HEK293 (cell line): ENCODE measurements around the gene SLC25A13.

ENCODE experiments used
- EGR2 ChIP-seq: fragments of 450-650 bp; formaldehyde crosslinking; IDR thresholded peaks from 2 replicates; pipeline ENCODE4 v1.5.1; 2016; ENCODE audit warnings: low read depth, missing biosample characterization, missing genetic modification characterization
- HOXC10 ChIP-seq: sonication (generic); formaldehyde crosslinking; IDR thresholded peaks from 2 replicates; pipeline ENCODE4 v1.8.1; 2023; ENCODE audit warnings: mild to moderate bottlenecking, missing genetic modification reagents
- IKZF3 ChIP-seq: fragments of 450-650 bp; IDR thresholded peaks from 2 replicates; pipeline ENCODE4 v1.5.0; 2018; ENCODE audit warnings: missing biosample characterization, mild to moderate bottlenecking, missing genetic modification characterization, moderate library complexity
- INSM2 ChIP-seq: fragments of 450-650 bp; formaldehyde crosslinking; IDR thresholded peaks from 2 replicates; pipeline ENCODE4 v1.5.1; 2016; ENCODE audit warnings: missing biosample characterization, missing genetic modification characterization
- KLF1 ChIP-seq: fragments of 450-650 bp; formaldehyde crosslinking; IDR thresholded peaks from 2 replicates; pipeline ENCODE4 v1.5.1; 2016; ENCODE audit warnings: missing biosample characterization, missing genetic modification characterization
- KLF16 ChIP-seq: fragments of 450-650 bp; formaldehyde crosslinking; IDR thresholded peaks from 2 replicates; pipeline ENCODE4 v1.5.1; 2017; ENCODE audit warnings: missing biosample characterization, missing genetic modification characterization
- MYNN ChIP-seq: fragments of 450-650 bp; formaldehyde crosslinking; IDR thresholded peaks from 2 replicates; pipeline ENCODE4 v1.5.1; 2016; ENCODE audit warnings: missing biosample characterization, missing genetic modification characterization, borderline replicate concordance
- REST ChIP-seq: fragments of 450-650 bp; formaldehyde crosslinking; IDR thresholded peaks from 2 replicates; pipeline ENCODE4 v1.5.1; 2016; ENCODE audit warnings: missing biosample characterization, missing genetic modification characterization
- SCRT2 ChIP-seq: fragments of 450-650 bp; formaldehyde crosslinking; IDR thresholded peaks from 2 replicates; pipeline ENCODE4 v1.5.1; 2016; ENCODE audit warnings: missing biosample characterization, missing genetic modification characterization
- SP7 ChIP-seq: fragments of 450-650 bp; formaldehyde crosslinking; IDR thresholded peaks from 2 replicates; pipeline ENCODE4 v1.5.1; 2016; ENCODE audit warnings: missing biosample characterization, missing genetic modification characterization
- ZBTB10 ChIP-seq: fragments of 450-650 bp; formaldehyde crosslinking; IDR thresholded peaks from 2 replicates; pipeline ENCODE4 v1.5.1; 2016; ENCODE audit warnings: missing biosample characterization, missing genetic modification characterization
- ZBTB21 ChIP-seq: fragments of 450-650 bp; formaldehyde crosslinking; IDR thresholded peaks from 2 replicates; pipeline ENCODE4 v1.5.1; 2017; ENCODE audit warnings: missing biosample characterization, missing genetic modification characterization
- ZFP69B ChIP-seq: fragments of 450-650 bp; formaldehyde crosslinking; IDR thresholded peaks from 2 replicates; pipeline ENCODE4 v1.5.1; 2016; ENCODE audit warnings: missing biosample characterization, missing genetic modification characterization
- ZNF140 ChIP-seq: fragments of 450-650 bp; formaldehyde crosslinking; IDR thresholded peaks from 2 replicates; pipeline ENCODE4 v1.5.1; 2016; ENCODE audit warnings: missing biosample characterization, missing genetic modification characterization
- ZNF211 ChIP-seq: fragments of 450-650 bp; formaldehyde crosslinking; IDR thresholded peaks from 2 replicates; pipeline ENCODE4 v1.5.1; 2016; ENCODE audit warnings: low read depth, missing biosample characterization, missing genetic modification characterization
- ZNF423 ChIP-seq: fragments of 450-650 bp; formaldehyde crosslinking; IDR thresholded peaks from 2 replicates; pipeline ENCODE4 v1.5.1; 2016; ENCODE audit warnings: missing biosample characterization, missing genetic modification characterization
- ZNF449 ChIP-seq: fragments of 450-650 bp; formaldehyde crosslinking; IDR thresholded peaks from 2 replicates; pipeline ENCODE4 v1.5.1; 2017; ENCODE audit warnings: missing biosample characterization, mild to moderate bottlenecking, missing genetic modification characterization, moderate library complexity
- ZNF48 ChIP-seq: fragments of 450-650 bp; formaldehyde crosslinking; IDR thresholded peaks from 2 replicates; pipeline ENCODE4 v1.5.1; 2016; ENCODE audit warnings: missing biosample characterization, missing genetic modification characterization
- ZNF488 ChIP-seq: fragments of 450-650 bp; formaldehyde crosslinking; IDR thresholded peaks from 2 replicates; pipeline ENCODE4 v1.5.1; 2016; ENCODE audit warnings: missing biosample characterization, missing genetic modification characterization
- ZNF560 ChIP-seq: fragments of 450-650 bp; formaldehyde crosslinking; IDR thresholded peaks from 2 replicates; pipeline ENCODE4 v1.5.1; 2017; ENCODE audit warnings: missing biosample characterization, missing genetic modification characterization, borderline replicate concordance
- ZNF600 ChIP-seq: fragments of 450-650 bp; formaldehyde crosslinking; IDR thresholded peaks from 2 replicates; pipeline ENCODE4 v1.5.1; 2016; ENCODE audit warnings: missing biosample characterization, missing genetic modification characterization
- ZNF610 ChIP-seq: fragments of 450-650 bp; formaldehyde crosslinking; IDR thresholded peaks from 2 replicates; pipeline ENCODE4 v1.5.1; 2016; ENCODE audit warnings: missing biosample characterization, missing genetic modification characterization, borderline replicate concordance
- ZNF639 ChIP-seq: fragments of 450-650 bp; formaldehyde crosslinking; IDR thresholded peaks from 2 replicates; pipeline ENCODE4 v1.5.1; 2016; ENCODE audit warnings: missing biosample characterization, missing genetic modification characterization
- ZNF654 ChIP-seq: fragments of 450-650 bp; formaldehyde crosslinking; IDR thresholded peaks from 2 replicates; pipeline ENCODE4 v1.5.1; 2016; ENCODE audit warnings: low read depth, missing biosample characterization, missing genetic modification characterization
- ZNF664 ChIP-seq: fragments of 450-650 bp; formaldehyde crosslinking; IDR thresholded peaks from 2 replicates; pipeline ENCODE4 v1.5.1; 2016; ENCODE audit warnings: missing biosample characterization, missing genetic modification characterization
- ZNF76 ChIP-seq: fragments of 450-650 bp; formaldehyde crosslinking; IDR thresholded peaks from 2 replicates; pipeline ENCODE4; 2016; ENCODE audit warnings: low read depth, missing biosample characterization, missing genetic modification characterization, borderline replicate concordance
- ZNF768 ChIP-seq: fragments of 450-650 bp; formaldehyde crosslinking; IDR thresholded peaks from 2 replicates; pipeline ENCODE4 v1.5.1; 2018; ENCODE audit warnings: missing biosample characterization, mild to moderate bottlenecking, missing genetic modification characterization
- ZNF792 ChIP-seq: fragments of 450-650 bp; formaldehyde crosslinking; IDR thresholded peaks from 2 replicates; pipeline ENCODE4 v1.5.1; 2016; ENCODE audit warnings: missing biosample characterization, missing genetic modification characterization
- ZNF837 ChIP-seq: fragments of 450-650 bp; formaldehyde crosslinking; IDR thresholded peaks from 2 replicates; pipeline ENCODE4 v1.5.1; 2016; ENCODE audit warnings: missing biosample characterization, missing genetic modification characterization

The SLC25A13 gene

DNA sequence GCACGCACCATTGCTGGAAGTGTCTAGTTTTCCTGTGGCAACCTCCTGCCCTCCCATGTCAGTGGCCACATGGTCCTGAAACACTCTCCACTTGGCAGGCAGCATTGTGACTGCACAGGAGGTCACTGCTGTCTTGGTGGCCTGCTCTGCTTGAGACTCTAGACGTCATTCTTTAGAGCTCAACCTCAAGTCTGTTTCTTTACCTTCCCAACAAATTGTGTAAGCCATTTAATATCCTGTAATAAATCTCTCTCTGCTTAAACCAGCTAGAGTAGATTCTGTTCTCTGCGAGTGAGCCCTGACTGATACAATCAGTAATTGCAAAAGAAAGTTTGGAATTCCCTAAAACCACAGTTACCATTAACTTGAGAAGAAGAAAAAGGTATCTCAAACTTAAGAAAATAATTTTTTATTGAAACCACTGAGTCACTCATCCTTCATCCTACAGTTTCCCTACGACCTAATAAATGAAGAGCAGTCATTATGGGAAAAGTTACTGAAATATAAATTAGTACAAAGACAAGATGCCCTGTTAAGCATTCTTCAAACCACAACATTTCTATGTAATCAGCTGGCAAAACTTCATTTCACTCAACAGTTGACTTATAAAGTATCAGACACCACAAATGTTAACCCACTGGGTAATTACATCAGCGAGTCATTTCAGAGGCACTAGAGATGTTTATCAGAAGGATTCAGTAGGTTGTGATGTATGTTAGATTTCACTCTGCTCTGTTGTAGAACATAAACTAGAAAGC is 18.0 kb downstream of the SLC25A13 start (continued):
- no peak for TF ChIP-seq ZNF488 (tag by site-specific recombination)
- peak; percentile 38; the same call in 1 of the 2 replicates for TF ChIP-seq ZNF449 (tag by site-specific recombination)
- TF ChIP-seq ZNF639 = peak; percentile 86
- no peak for TF ChIP-seq HOXC10 (CRISPR knock-in tag)
- no peak for TF ChIP-seq KLF1 (tag by site-specific recombination)
- TF ChIP-seq ZBTB21 (tag by site-specific recombination) = peak; percentile 17; the same call in 1 of the 2 replicates
- no peak; the same call in 1 of the 2 replicates for TF ChIP-seq ZNF423 (tag by site-specific recombination)
- no peak for TF ChIP-seq ZNF768 (tag by site-specific recombination)
- TF ChIP-seq IKZF3 = peak; percentile 60
- TF ChIP-seq ZNF560 (tag by site-specific recombination) = no peak
- no peak for TF ChIP-seq ZNF654 (tag by site-specific recombination)
- no peak for TF ChIP-seq EGR2
- 0 out of 2 replicates have a peak, but pooled peaks have one; percentile 36 for TF ChIP-seq ZNF837 (tag by site-specific recombination)
- TF ChIP-seq MYNN (tag by site-specific recombination) = no peak
- no peak; the same call in 1 of the 2 replicates for TF ChIP-seq ZNF76
- peak; percentile 78 for TF ChIP-seq SP7 (tag by site-specific recombination)
- no peak for TF ChIP-seq ZNF610 (tag by site-specific recombination)
- TF ChIP-seq INSM2 (tag by site-specific recombination) = peak; percentile 64; the same call in 1 of the 2 replicates
- no peak for TF ChIP-seq ZNF664 (tag by site-specific recombination)
- no peak for TF ChIP-seq ZNF140 (tag by site-specific recombination)
- TF ChIP-seq KLF16 = no peak
- TF ChIP-seq ZFP69B (tag by site-specific recombination) = no peak
- TF ChIP-seq REST (tag by site-specific recombination) = no peak
- no peak for TF ChIP-seq ZNF48
- TF ChIP-seq ZNF792 (tag by site-specific recombination) = no peak
- TF ChIP-seq SCRT2 (tag by site-specific recombination) = peak; percentile 96
- no peak for TF ChIP-seq ZNF600 (tag by site-specific recombination)
- no peak for TF ChIP-seq ZBTB10 (tag by site-specific recombination)
- no peak for TF ChIP-seq ZNF211
